Stimulated activated CD8-positive, alpha-beta memory T cell treated with anti-CD3 and anti-CD28 coated beads, Interleukin-15, amount 100 ng/mL, for 1 hour (primary cell): Measurements from ENCODE around the gene EXOSC6.
"Not testable (repeated sequence)": the region's sequence is repeated elsewhere in the genome, so short reads cannot be mapped to it uniquely, and the experiment has no call there.

Source experiments
- DNase-seq: peaks from one replicate; pipeline ENCODE4 v3.0.0-alpha.2; 2020; ENCODE audit warnings: low read depth

The EXOSC6 gene

GRCh38 chr16:70254180-70254964 is 2.6 kb upstream of the EXOSC6 start:
- no peak for DNase-seq

DNA sequence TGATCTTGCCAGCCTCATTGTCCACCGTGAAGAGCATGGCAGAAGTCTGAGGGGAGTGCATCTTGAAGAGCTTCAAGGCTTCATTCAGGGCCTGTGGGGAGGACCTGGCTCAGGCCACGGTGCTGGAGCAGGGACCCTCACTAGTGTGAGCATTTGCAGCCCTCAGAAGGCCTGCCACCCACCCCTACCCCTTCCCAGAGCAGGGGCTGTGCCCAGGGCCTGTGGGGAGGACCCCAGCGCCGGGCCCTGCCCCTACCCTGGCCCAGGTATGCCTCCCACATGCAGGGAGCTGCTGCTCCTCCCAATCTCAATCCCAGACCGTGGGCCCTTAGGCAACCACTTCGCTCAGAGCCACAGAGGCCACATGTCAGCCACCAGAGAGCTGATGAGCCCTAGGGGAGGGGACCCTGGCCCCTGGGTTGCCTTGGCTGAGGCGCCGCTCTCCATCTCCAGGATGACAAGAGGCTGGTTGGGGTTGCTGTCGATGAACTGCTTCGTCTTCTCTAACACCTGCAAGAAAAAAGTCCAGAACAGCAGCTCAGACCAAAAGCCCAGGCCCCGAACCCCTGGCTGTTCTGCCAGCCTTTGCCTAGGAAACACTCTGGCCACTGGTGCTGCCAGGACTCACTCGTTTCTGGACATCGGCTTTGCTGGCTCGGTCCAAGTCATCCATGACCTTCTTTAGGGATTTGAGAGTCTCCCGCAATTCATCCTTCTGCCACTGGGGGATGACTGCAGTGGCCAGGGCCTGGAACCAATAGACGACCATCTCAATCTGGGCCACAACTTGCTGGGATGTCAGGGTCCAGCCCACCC is 1.8 kb upstream of the EXOSC6 start:
- no peak for DNase-seq

DNA sequence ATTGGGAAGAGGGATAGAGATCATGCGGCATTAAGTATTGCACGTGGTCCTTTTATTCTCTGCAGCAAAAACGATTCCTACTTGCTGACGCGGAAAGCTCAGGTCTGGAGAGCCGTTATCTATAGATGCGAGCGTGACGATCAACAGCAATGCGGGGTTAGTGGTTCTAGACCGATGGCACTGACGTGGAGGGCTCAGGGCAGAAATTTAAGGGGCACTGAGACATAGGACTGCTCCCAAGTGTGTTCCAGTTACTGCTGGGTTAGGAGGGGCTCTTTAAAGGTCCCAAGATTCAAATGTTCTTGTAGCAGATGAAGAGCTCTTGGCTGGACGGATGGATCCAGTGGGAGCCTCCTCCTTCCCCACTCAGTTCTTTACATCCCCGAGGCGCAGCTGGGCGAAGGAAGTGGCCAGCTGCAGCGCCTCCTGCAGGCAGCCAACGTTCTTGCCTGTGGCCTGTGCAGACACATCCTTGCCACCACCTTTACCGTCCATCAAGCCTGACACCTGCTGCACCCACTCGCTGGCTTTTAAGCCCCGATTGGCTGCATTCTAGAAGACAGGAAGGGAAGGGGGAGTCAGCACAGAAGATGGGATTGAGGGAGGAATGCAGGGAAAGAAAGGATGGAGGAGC is 732 bp upstream of the EXOSC6 start:
- DNase-seq, result no peak

DNA sequence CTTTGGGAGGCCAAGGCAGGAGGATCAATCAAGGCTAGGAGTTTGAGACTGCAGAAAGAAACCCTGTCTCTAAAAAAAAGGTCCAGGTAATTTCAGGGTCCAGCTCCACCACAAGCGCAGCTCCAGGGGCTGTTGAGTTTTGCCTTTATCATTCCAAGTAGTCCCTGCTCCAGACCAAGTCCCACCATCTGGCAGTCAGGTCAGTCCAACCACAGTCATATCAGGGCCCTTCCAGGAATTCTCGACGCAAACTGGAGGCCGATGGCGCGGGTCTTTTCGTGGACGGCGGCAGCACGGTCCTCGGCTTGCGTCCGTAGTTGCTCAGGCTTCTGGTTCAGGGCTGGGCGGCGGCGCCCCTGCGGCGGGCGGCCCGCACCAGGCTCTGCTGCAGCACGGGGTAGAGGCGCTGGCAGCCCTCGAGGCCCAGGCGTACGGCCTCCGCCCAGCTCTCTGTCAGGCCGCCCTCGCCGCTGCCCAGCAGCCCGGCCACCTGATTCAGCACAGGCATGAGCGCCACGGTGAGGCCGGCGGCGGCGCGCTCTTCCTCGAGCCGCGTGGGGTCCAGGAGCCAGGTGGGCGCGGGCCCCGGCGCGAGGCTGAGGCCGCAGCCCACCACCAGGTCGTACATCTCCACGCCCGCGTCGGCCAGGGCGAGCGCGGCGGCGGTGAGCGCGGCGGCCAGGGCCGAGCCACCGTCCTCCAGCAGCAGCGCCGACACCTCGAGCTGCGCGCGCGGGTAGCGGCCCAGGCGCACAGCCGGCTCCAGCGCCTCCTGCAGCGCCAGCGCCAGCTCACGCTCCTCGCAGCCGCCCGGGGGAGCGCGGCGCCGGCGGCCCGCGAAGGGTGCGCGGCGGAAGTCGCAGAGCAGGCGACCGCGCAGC is 752 bp downstream of the EXOSC6 start:
- no peak for DNase-seq

DNA sequence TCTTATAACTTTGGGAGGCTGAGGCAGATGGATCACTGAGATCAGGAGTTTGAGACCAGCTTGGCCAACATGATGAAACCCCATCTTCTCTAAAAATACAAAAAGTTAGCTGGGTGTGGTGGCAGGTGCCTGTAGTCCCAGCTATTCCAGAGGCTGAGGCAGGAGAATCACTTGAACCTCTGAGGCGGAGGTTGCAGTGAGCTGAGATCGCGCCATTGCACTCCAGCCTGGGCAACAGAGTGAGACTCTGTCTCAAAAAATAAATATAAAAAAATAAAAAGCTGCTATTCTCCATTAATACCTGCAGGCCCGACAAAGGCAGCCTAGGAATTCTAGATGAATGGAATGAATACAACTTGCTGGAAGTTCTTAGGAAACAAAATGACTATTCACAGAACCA is 2.0 kb downstream of the EXOSC6 start:
- not testable (repeated sequence) for DNase-seq

DNA sequence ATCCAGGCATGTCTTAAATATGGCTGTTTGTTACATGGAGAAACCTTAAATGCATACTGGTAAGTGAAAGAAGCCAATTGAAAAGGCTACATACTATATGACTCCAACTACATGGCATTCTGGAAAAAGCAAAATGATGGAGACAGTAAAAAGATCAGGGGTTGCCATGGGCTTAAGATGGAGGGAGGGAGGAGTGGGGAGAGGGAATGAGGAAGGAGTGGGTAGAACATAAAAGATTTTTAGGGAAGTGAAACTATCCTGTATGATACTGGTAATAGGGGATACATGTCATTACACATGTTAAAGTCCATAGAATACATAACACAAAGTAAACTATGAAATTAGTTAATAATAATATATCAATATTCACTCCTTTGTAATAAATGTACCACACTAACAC is 13.0 kb downstream of the EXOSC6 start:
- DNase-seq, result not testable (repeated sequence)

DNA sequence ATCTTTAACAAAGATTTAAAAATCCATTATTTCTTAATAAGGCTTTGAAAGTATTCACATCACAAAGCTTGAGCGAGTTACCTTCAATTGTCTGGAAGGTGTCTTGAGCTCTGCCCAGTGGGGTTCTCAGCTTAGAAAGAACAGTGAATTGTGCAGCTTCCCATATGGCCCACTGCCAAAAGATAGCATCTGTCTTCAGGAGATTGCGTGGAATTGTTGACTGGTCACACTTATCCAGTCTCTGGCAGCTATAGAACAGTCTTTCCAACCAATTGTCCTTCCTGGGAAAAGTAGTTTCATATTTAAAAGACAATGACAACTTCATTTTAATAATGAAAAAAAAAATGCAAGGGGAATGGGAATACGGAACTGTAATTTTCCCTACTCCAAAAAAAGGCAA is 19.9 kb downstream of the EXOSC6 start:
- DNase-seq, result not testable (repeated sequence)

- not testable (repeated sequence) for DNase-seq
Measured at GRCh38 chr16:70226024-70226423, 25.7 kb downstream of the EXOSC6 start.

GRCh38 chr16:70225430-70225829 is 26.3 kb downstream of the EXOSC6 start:
- DNase-seq, result not testable (repeated sequence)

DNA sequence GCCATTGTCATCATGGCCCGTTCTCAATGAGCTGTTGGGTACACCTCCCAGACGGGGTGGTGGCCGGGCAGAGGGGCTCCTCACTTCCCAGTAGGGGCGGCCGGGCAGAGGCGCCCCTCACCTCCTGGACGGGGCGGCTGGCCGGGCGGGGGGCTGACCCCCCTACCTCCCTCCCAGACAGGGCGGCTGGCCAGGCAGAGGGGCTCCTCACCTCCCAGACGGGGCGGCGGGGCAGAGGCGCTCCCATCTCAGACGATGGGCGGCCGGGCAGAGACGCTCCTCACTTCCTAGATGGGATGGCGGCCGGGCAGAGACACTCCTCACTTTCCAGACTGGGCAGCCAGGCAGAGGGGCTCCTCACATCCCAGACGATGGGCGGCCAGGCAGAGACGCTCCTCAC is 27.1 kb downstream of the EXOSC6 start:
- not testable (repeated sequence) for DNase-seq

GRCh38 chr16:70223971-70224513 is 27.7 kb downstream of the EXOSC6 start:
- DNase-seq, result not testable (repeated sequence)

DNA sequence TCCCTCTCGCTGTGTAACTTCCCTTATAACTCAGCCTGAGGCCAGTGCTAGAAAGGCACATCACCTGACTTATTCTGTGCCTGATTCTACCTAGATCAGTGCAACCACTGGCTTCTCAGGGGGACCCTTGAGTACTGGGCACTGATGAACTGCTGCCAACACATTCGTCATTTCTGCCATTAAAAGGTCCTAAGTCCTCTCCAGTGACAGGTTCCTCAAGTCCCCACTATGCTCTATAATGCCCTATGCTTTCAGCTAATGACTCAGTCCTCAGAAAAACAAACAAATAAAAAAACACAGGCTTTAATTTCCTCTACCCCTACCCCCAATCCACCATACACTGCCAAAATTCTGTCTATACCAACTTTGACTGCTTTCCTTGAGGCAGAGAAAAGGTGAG is 28.5 kb downstream of the EXOSC6 start:
- DNase-seq, result not testable (repeated sequence)

GRCh38 chr16:70222574-70222973 is 29.2 kb downstream of the EXOSC6 start:
- DNase-seq, result not testable (repeated sequence)

DNA sequence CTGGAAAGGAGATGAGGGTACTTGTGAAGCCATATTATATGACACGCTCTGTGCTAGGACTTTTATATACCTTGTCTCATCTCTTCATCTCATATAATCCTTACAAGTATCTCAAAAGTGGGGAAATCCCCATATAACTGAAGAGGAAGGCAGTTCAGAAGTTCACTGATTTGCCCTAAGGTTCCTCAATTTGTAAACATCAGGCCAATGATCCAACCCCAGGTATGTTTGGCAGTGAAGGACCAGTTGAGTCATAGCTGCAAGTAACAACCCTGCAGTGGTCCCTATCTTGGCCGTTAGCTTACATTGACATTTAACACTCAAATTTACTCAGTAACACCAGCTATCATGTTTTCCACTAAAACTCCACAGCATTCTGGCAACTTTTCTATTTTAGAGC is 33.2 kb downstream of the EXOSC6 start:
- not testable (repeated sequence) for DNase-seq

GRCh38 chr16:70206382-70206781 is 45.4 kb downstream of the EXOSC6 start:
- DNase-seq, result not testable (repeated sequence)

- DNase-seq, result not testable (repeated sequence)
Measured at GRCh38 chr16:70204668-70205405, 46.9 kb downstream of the EXOSC6 start.

DNA sequence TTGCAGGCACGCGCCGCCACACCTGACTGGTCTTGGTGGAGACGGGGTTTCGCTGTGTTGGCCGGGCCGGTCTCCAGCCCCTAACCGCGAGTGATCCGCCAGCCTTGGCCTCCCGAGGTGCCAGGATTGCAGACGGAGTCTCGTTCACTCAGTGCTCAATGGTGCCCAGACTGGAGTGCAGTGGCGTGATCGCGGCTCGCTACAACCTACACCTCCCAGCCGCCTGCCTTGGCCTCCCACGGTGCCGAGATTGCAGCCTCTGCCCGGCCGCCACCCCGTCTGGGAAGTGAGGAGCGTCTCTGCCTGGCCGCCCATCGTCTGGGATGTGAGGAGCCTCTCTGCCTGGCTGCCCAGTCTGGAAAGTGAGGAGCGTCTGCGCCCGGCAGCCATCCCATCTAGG is 47.7 kb downstream of the EXOSC6 start:
- DNase-seq, result not testable (repeated sequence)

DNA sequence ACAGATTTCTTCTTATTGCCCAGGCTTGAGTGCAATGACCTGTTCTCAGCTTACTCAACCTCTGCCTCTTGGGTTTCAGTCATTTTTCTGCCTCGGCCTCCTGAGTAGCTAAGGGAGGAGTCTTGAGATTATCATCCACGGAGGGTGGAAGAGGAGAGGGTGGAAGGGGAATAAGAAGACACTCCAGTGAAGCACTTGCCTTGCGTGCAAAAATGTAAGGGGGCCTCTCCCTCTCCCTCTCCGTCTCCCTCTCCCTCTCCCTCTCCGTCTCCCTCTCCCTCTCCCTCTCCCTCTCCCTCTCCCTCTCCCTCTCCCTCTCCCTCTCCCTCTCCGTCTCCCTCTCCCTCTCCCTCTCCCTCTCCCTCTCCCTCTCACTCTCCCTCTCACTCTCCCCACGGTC is 48.2 kb downstream of the EXOSC6 start:
- not testable (repeated sequence) for DNase-seq

- not testable (repeated sequence) for DNase-seq
Measured at GRCh38 chr16:70200063-70200462, 51.7 kb downstream of the EXOSC6 start.

- not testable (repeated sequence) for DNase-seq
Measured at GRCh38 chr16:70199170-70199569, 52.6 kb downstream of the EXOSC6 start.

GRCh38 chr16:70198666-70199065 is 53.1 kb downstream of the EXOSC6 start:
- not testable (repeated sequence) for DNase-seq
